Prostate gland (tissue), 2 donors: ENCODE data around the gene GPRC5B.

ENCODE experiments used
- CTCF ChIP-seq, 4 experiments: fragments of 200-600 bp in 2 of 4; fragments of 450-650 bp in 2 of 4; sonication (generic) in 2 of 4; IDR thresholded peaks; 1 replicate in 3 of 4; 2 replicates in 1 of 4; pipeline ENCODE4 v1.5.1; 2016 to 2019; ENCODE audit warnings: antibody characterized with exemption in 4 of 4, mild to moderate bottlenecking in 2 of 4, moderate library complexity in 2 of 4
- POLR2A ChIP-seq: fragments of 450-650 bp; IDR thresholded peaks from one replicate; pipeline ENCODE4 v1.6.1; 2016; ENCODE audit warnings: antibody characterized with exemption, mild to moderate bottlenecking
- POLR2AphosphoS5 ChIP-seq: sonication (generic); formaldehyde crosslinking; IDR thresholded peaks from one replicate; pipeline ENCODE4 v1.6.1; 2017; ENCODE audit warnings: antibody characterized with exemption

- TF ChIP-seq CTCF (IDR thresholded peaks at IDR 0.05) (no peak), POLR2A (no peak), POLR2AphosphoS5 (no peak)
These were observed 12.3 kb upstream of the GPRC5B start for GRCh38 chr16:19896951-19897350.
